GM21515 (cell line): ENCODE measurements around the gene HLF.
A peak's percentile ranks its signal among the peaks of the same experiment; 100 is the strongest.
"Not testable (repeated sequence)": the region's sequence is repeated elsewhere in the genome, so short reads cannot be mapped to it uniquely, and the experiment has no call there.

Experiments used
- ATAC-seq: cut with Tn5 transposase; IDR thresholded peaks from one replicate; pipeline ENCODE4 v1.9.1; 2021; ENCODE audit not compliant: unreplicated experiment

Gene HLF

GRCh38 chr17:55326030-55326429 is 61.3 kb downstream of the HLF start:
- ATAC-seq: no peak

- ATAC-seq: no peak
Observed at GRCh38 chr17:55327225-55328088, 62.7 kb downstream of the HLF start.

- not testable (repeated sequence) for ATAC-seq
Observed at GRCh38 chr17:55328514-55328913, 63.8 kb downstream of the HLF start.

GRCh38 chr17:55330344-55330933 is 65.7 kb downstream of the HLF start:
- ATAC-seq: no peak

- ATAC-seq: no peak
Observed at GRCh38 chr17:55332296-55333041, 67.7 kb downstream of the HLF start.

- no peak for ATAC-seq
Observed at GRCh38 chr17:55334285-55334684, 69.5 kb downstream of the HLF start.

- no peak for ATAC-seq
Observed at GRCh38 chr17:55334881-55335540, 70.3 kb downstream of the HLF start.

- no peak for ATAC-seq
Observed at GRCh38 chr17:55335625-55336024, 70.9 kb downstream of the HLF start.

- no peak for ATAC-seq
Observed at GRCh38 chr17:55336426-55336825, 71.7 kb downstream of the HLF start.

- no peak for ATAC-seq
Observed at GRCh38 chr17:55340176-55340575, 75.4 kb downstream of the HLF start.

GRCh38 chr17:55340686-55341085 is 75.9 kb downstream of the HLF start:
- ATAC-seq: no peak

- peak; percentile 56 for ATAC-seq
Observed at GRCh38 chr17:55341432-55341831, 76.7 kb downstream of the HLF start.

- ATAC-seq: no peak
Observed at GRCh38 chr17:55342800-55343585, 78.2 kb downstream of the HLF start.

GRCh38 chr17:55343900-55344513 is 79.2 kb downstream of the HLF start:
- no peak for ATAC-seq

- ATAC-seq: no peak
Observed at GRCh38 chr17:55344514-55344997, 79.8 kb downstream of the HLF start.

GRCh38 chr17:55345132-55345531 is 80.4 kb downstream of the HLF start:
- no peak for ATAC-seq

GRCh38 chr17:55346658-55347057 is 81.9 kb downstream of the HLF start:
- no peak for ATAC-seq

GRCh38 chr17:55347341-55347740 is 82.6 kb downstream of the HLF start:
- no peak for ATAC-seq

- ATAC-seq: no peak
Observed at GRCh38 chr17:55348749-55349354, 84.1 kb downstream of the HLF start.

- no peak for ATAC-seq
Observed at GRCh38 chr17:55350825-55351205, 86.1 kb downstream of the HLF start.
